NOMO-1 (cell line): ENCODE data around the gene ENTPD3.

Experiments used
- DNase-seq, 2 experiments: peaks; one replicate each; lab custom pipeline; 2025; ENCODE audit not compliant: unreplicated experiment in 2 of 2; lab: John Stamatoyannopoulos, UW

Gene ENTPD3

DNA sequence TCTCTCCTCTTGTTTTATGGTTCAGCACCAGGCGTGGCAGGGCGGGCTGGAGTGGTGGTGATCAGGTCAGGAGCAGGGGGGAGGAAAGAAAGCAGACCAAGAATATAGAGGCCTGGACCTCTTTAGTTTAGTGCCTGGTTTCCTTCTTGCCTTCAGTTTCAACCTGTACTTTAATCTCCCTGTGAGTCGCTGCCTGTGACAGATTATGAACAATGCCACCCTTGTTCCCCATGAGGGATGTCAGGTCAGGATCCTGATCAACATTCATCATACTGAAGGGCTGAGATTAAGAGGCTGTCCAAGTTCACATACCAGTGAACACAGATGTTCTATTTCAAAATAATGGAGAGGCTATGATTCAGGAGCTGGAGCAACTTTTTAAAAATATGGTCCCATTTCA lies 11.4 kb downstream of the ENTPD3 start:
- DNase-seq: no peak

DNA sequence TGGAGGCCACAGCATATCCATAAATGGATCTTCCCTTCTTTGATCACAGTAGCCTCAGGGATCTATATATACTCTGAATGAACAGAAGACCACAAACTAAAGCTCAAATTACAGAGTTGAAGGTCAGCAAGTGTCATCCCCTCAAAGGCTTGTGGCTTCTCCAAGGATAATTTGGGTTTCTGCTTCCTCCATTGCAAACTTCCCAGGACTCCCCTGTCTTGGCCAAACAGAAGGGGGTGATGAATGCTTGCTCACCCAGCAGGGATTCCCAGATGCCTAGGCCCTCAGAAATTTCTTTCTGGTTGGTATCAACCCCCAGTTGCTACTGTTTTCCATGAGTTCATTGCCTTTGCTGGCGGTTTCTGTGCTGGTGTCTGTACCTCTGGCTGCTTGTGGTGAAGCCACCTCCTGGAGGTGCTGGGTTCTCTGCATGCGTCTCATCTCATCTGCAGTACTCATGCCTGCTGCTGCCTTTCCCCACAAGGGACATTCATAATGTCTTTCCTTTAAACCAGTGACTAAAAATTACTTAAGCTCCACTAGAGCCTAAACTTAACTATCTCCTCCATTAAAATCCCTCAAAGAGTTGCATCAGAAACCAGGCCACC lies 17.7 kb downstream of the ENTPD3 start:
- no peak for DNase-seq

DNA sequence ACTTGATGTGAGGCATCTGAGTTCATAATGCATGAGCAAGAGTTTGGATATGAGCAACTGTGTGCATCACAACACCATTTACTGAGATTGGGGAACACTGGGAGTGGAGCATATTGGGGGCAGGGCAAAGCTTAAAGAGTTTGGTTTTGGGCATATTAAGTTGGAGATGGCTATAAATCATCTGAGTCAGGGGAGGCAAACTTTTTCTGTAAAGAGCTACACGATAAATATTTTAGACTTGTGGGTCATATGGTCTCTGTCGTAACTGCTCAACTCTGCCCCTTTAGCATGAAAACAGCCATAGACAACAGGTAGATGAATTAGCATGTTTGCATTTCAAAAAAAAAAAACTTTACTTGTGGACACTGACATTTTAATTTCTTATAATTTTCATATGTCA lies 20.0 kb downstream of the ENTPD3 start:
- no peak for DNase-seq

- DNase-seq: peak in 1 of 2 experiments; percentile 1
Measured at GRCh38 chr3:40407611-40408010, 20.6 kb downstream of the ENTPD3 start.

DNA sequence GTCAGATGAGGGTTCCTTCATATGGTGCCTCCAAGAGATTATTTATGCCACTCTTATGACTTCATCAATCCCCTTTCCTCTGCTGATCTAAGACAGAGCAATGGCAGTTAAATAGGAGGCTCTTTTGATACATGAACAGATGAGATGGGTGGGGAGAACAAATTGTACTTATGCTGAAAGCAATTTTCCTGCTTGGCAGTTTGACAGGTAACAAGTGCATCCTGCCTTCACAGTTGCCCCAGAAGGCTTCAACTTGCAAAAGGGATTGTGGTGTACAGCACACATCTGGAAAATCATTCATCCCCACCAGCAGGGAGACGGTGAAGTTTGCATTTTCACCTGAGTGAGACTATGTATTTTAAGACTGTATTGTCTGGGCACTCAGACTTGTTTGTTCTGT lies 27.3 kb downstream of the ENTPD3 start:
- DNase-seq: no peak

- no peak for DNase-seq
Measured at GRCh38 chr3:40417845-40418543, 31.0 kb downstream of the ENTPD3 start.

GRCh38 chr3:40422861-40423260 lies 35.9 kb downstream of the ENTPD3 start:
- DNase-seq: no peak

- DNase-seq: no peak
Measured at GRCh38 chr3:40427045-40427669, 40.2 kb downstream of the ENTPD3 start.

DNA sequence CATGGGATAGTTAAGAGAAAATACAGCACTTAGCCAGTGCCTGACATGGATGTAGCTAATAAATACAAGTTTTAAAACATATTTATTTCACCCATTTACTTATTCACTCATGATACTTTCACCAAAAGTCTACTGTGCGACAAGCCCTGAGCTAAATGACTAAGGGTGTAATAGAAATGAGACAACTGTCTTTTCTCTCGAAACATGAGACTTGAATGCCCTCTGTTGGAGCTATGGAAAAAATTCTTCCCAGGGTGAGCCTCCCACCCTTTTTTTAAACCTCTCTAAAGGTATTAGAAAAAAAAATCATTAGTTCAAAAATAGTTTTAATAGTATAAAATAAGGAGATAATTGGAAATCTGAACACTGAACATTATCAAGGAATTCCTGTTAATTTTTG lies 45.8 kb downstream of the ENTPD3 start:
- no peak for DNase-seq

- DNase-seq: no peak
Measured at GRCh38 chr3:40437889-40438288, 50.9 kb downstream of the ENTPD3 start.

- DNase-seq: no peak
Measured at GRCh38 chr3:40445062-40445461, 58.1 kb downstream of the ENTPD3 start.

GRCh38 chr3:40445880-40446279 lies 58.9 kb downstream of the ENTPD3 start:
- DNase-seq: no peak

GRCh38 chr3:40450438-40450837 lies 63.5 kb downstream of the ENTPD3 start:
- no peak for DNase-seq

DNA sequence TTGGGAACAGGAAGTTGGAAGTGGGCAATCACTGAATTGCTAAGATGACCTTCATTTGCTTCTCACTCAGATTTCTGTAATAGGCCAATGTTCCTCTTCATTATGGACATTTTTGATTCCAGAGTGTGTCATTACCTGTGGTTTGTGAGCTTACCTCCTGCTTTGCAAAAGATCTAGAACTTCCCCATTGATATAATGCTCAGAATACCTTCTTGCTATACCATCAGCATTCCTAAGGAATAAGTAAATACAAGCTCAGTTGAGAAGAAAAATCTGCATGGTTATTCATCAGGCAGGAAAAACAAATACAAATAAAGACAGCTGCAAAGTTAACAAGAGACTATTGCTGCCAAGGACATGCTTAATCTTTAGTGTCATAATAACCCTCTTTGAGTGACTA lies 64.6 kb downstream of the ENTPD3 start:
- DNase-seq: no peak

- no peak for DNase-seq
Measured at GRCh38 chr3:40452057-40452456, 65.1 kb downstream of the ENTPD3 start.

GRCh38 chr3:40452562-40452875 lies 65.5 kb downstream of the ENTPD3 start:
- DNase-seq: no peak

- peak; percentile 98 to 99 for DNase-seq
Measured at GRCh38 chr3:40452876-40453730, 66.1 kb downstream of the ENTPD3 start.

DNA sequence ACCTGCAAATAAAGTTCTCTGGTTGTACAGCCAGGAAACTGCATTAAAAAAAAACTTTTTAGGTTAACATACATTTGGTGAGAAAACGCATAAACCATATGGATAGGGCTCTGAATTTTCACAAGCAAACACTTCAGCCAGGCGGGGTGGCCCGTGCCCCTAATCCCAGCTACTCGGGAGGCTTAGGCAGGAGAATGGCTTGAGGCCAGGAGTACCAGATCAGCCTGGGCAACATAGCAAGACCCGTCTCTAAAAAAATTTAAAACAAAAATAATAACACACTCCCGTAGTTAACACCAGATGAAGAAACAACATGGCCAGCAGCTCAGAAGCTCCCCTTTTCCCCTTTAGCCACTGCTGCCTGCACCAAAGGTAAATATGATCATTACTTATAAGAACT lies 66.9 kb downstream of the ENTPD3 start:
- no peak for DNase-seq

DNA sequence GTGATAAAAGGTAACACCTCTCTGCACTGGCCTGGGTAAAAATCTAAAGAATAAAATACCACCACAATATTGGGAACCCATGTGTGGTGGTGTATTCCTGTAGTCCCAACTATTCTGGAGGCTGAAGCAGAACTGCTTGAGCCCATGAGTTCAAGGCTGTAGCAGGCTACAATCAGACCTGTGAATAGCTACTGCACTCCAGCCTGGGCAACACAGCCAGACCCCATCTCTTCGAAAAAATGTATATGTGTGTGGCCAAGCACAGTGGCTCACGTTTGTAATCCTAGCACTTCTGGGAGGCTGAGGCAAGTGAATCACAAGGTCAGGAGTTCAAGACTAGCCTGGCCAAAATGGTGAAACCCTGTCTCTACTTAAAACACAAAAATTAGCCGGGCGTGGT lies 68.3 kb downstream of the ENTPD3 start:
- DNase-seq: no peak

DNA sequence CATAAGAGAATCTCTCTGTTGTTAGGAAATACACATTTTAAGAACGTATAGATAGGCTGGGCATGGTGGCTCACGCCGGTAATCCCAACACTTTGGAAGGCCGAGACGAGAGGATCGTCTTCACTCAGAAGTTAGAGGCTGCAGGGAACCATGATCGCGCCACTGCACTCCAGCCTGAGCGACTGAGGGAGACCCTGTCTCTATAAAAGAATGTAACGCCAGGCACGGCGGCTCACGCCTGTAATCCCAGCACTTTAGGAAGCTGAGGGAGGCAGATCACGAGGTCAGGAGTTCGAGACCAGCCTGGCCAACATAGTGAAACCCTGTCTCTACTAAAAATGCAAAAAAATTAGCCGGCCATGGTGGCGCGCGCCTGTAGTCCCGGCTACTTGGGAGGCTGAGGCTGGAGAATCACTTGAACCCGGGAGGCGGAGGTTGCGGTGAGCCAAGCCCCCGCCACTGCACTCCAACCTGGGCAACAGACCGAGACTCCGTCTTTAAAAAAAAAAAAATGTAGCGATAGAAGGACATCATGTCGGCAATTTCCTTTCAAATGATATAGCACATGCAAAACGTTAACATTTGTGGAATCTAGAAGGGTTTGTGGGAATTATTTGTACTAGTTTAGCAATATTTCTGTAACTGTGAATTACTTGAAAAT lies 69.4 kb downstream of the ENTPD3 start:
- DNase-seq: no peak
